ENCODE data around the gene FXYD4. TPM values are rescaled to one million over a fixed set of nuclear protein-coding genes. Genes with fewer than 3 reads are reported as not detected.
"Not testable (repeated sequence)": the region's sequence is repeated elsewhere in the genome, so short reads cannot be mapped to it uniquely, and the experiment has no call there.

The FXYD4 gene
- total RNA-seq, 3 donors from 2014 or later, result not detected

- H3K9me3 ChIP-seq, result no peaks in the 10 kb centered on the region
- DNase-seq (no peak), ATAC-seq (no peak)
- no peak for TF ChIP-seq CTCF (IDR thresholded peaks at IDR 0.05)
- peaks cover 4% of the 10 kb centered on the region for H3K4me1 ChIP-seq (ENCODE audit: low read depth)
- H3K4me3 ChIP-seq, result no peak overlapping the region
- intact Hi-C loops (cut with DNase I, micrococcal nuclease), result no loop called here
- H3K36me3 ChIP-seq (ENCODE audit: low read depth), result peaks cover 16% of the 10 kb centered on the region
These were observed 18.9 kb downstream of the FXYD4 start for GRCh38 chr10:43390333-43390732.

- Histone ChIP-seq H3K4me3 (no peak overlapping the region), H3K9me3 (no peaks in the 10 kb centered on the region), H3K4me1 (ENCODE audit: low read depth) (peaks cover 9% of the 10 kb centered on the region), H3K36me3 (ENCODE audit: low read depth) (peaks cover 16% of the 10 kb centered on the region)
- TF ChIP-seq CTCF (IDR thresholded peaks at IDR 0.05), result no peak
- DNase-seq (peak in 1 of 3 donors; percentile 21), ATAC-seq (peak; percentile 54)
- intact Hi-C loops (cut with DNase I, micrococcal nuclease), result no loop called here
These were observed 19.3 kb downstream of the FXYD4 start for GRCh38 chr10:43390759-43391158.

- H3K36me3 ChIP-seq (ENCODE audit: low read depth), result peaks cover 16% of the 10 kb centered on the region
- intact Hi-C loops (cut with DNase I, micrococcal nuclease), result no loop called here
- H3K4me3 ChIP-seq, result no peak overlapping the region
- peaks cover 9% of the 10 kb centered on the region for H3K4me1 ChIP-seq (ENCODE audit: low read depth)
- peak in 1 of 3 donors; percentile 2 for DNase-seq
- H3K9me3 ChIP-seq, result no peaks in the 10 kb centered on the region
- TF ChIP-seq CTCF (IDR thresholded peaks at IDR 0.05), result no peak
- ATAC-seq, result no peak
These were observed 20.1 kb downstream of the FXYD4 start for GRCh38 chr10:43391496-43391895.

GRCh38 chr10:43392748-43393147, 21.3 kb downstream of the FXYD4 start:
- TF ChIP-seq CTCF (IDR thresholded peaks at IDR 0.05), result no peak
- intact Hi-C loops (cut with DNase I, micrococcal nuclease), result no loop called here
- Histone ChIP-seq H3K4me3 (no peak overlapping the region), H3K4me1 (ENCODE audit: low read depth) (peaks cover 9% of the 10 kb centered on the region), H3K36me3 (ENCODE audit: low read depth) (peaks cover 9% of the 10 kb centered on the region), H3K9me3 (no peaks in the 10 kb centered on the region)
- no peak for ATAC-seq
- no peak for DNase-seq

GRCh38 chr10:43393186-43393585, 21.8 kb downstream of the FXYD4 start:
- H3K9me3 ChIP-seq; H3K36me3 ChIP-seq (ENCODE audit: low read depth); intact Hi-C loops (cut with DNase I, micrococcal nuclease); H3K4me3 ChIP-seq; ATAC-seq: not testable (repeated sequence)
- peaks cover 13% of the 10 kb centered on the region for H3K4me1 ChIP-seq (ENCODE audit: low read depth)
- peak in 1 of 3 donors; percentile 32 for DNase-seq

GRCh38 chr10:43393606-43394360, 22.3 kb downstream of the FXYD4 start:
- no peak for DNase-seq
- ATAC-seq, result no peak
- no peak overlapping the region for H3K4me3 ChIP-seq
- intact Hi-C loops (cut with DNase I, micrococcal nuclease), result no loop called here
- H3K4me1 ChIP-seq (ENCODE audit: low read depth), result peaks cover 19% of the 10 kb centered on the region
- H3K9me3 ChIP-seq, result no peaks in the 10 kb centered on the region
- TF ChIP-seq CTCF (IDR thresholded peaks at IDR 0.05), result no peak
- H3K36me3 ChIP-seq (ENCODE audit: low read depth), result peaks cover 9% of the 10 kb centered on the region
